ENCODE results near the gene PMEPA1. TPM values are rescaled to one million over a fixed set of nuclear protein-coding genes. Genes with fewer than 3 reads are reported as not detected.

PMEPA1 gene
- total and polyA plus RNA-seq, 2 experiments from 2014 or later: 7.3 to 15.4 TPM

DNA sequence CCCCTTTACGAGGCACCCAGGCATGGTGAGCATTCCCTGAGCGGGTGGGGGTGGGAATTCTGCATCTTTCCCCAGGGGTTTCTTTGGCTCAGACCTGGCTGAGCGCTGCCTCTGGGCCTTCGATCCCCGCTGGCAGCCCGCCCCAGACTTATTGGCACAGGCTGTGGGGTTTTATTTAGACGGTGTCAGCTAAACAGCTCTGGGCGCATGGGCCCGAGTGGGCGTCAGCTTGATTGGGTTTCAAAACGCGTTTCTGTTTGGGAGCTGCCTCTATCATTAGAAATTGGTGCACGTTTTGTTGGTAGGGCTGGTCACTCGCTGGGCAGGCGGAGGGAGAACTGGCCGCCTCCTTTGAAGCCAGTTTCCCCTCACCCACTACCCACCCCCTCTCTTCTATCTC is 21.0 kb downstream of the PMEPA1 start (continued):
- TF ChIP-seq ZNF462 (CRISPR knock-in tag; IDR thresholded peaks at IDR 0.05) (no peak), EZH2 (IDR thresholded peaks at IDR 0.05; ENCODE audit: low read depth, unreplicated experiment) (no peak), ZNF114 (CRISPR knock-in tag; IDR thresholded peaks at IDR 0.05) (no peak), EZH2phosphoT487 (IDR thresholded peaks at IDR 0.05; ENCODE audit: unreplicated experiment) (no peak), JUNB (IDR thresholded peaks at IDR 0.05; ENCODE audit: unreplicated experiment) (no peak)

DNA sequence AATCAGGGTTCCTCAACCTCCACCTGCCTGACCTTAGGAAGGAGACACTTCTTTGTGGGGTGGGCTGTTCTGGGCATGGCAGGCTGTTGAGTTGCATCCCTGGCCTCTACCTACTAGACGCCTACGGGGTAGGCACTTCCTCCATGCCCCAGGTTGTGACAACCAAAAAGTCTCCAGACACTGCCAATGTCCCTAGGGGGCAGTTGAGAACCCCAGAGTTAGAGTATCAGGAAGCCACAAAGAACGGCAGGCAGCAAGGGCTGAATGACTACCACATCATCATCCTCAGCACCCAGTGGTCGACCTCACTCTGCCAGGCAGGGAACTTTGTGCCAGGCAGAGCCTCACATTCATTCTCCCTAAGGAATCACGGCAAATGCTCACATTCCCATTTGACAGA is 21.5 kb downstream of the PMEPA1 start:
- no peak overlapping the region for H3K27ac Mint-ChIP-seq
- Histone ChIP-seq H3K27me3 (ENCODE audit: insufficient read depth) (no peaks in the 10 kb centered on the region), H3K27ac (ENCODE audit: low read depth) (no peak overlapping the region), H3F3A (replicated peaks; ENCODE audit: low read depth) (no peaks in the 10 kb centered on the region), H3K4me1 (ENCODE audit: insufficient read depth) (peaks cover 52% of the 10 kb centered on the region), H4K20me1 (replicated peaks; ENCODE audit: insufficient read depth) (peaks cover 20% of the 10 kb centered on the region), H3K36me3 (ENCODE audit: insufficient read depth) (no peaks in the 10 kb centered on the region), H2AFZ (no peak overlapping the region), H3K4me3 (no peak overlapping the region), H3K4me2 (no peak overlapping the region), H3K9me2 (ENCODE audit: insufficient read depth) (no peaks in the 10 kb centered on the region), H3K79me2 (replicated peaks; ENCODE audit: insufficient read depth) (peaks cover 97% of the 10 kb centered on the region)
- H3K36me3 Mint-ChIP-seq (ENCODE audit: low read depth): no peaks in the 10 kb centered on the region; the same call in 1 of the 3 replicates
- H3K4me3 Mint-ChIP-seq: no peak overlapping the region
- peaks cover 73% of the 10 kb centered on the region for H3K4me1 Mint-ChIP-seq
- no peaks in the 10 kb centered on the region; the same call in 2 of the 3 replicates for H3K9me3 Mint-ChIP-seq
- no peak for DNase-seq (ENCODE audit: low spot score)
- H3K27me3 Mint-ChIP-seq (ENCODE audit: insufficient read depth, low read depth, poor library complexity): peaks cover 10% of the 10 kb centered on the region
- ATAC-seq: no peak
- no peak for TF ChIP-seq REST (IDR thresholded peaks at IDR 0.05; ENCODE audit: unreplicated experiment)
- TF ChIP-seq, protein P1, sequence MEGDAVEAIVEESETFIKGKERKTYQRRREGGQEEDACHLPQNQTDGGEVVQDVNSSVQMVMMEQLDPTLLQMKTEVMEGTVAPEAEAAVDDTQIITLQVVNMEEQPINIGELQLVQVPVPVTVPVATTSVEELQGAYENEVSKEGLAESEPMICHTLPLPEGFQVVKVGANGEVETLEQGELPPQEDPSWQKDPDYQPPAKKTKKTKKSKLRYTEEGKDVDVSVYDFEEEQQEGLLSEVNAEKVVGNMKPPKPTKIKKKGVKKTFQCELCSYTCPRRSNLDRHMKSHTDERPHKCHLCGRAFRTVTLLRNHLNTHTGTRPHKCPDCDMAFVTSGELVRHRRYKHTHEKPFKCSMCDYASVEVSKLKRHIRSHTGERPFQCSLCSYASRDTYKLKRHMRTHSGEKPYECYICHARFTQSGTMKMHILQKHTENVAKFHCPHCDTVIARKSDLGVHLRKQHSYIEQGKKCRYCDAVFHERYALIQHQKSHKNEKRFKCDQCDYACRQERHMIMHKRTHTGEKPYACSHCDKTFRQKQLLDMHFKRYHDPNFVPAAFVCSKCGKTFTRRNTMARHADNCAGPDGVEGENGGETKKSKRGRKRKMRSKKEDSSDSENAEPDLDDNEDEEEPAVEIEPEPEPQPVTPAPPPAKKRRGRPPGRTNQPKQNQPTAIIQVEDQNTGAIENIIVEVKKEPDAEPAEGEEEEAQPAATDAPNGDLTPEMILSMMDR (conservative IDR thresholded peaks at IDR 0.05; ENCODE audit: low read depth in 2 of 2): no peak
- TF ChIP-seq, protein P2, sequence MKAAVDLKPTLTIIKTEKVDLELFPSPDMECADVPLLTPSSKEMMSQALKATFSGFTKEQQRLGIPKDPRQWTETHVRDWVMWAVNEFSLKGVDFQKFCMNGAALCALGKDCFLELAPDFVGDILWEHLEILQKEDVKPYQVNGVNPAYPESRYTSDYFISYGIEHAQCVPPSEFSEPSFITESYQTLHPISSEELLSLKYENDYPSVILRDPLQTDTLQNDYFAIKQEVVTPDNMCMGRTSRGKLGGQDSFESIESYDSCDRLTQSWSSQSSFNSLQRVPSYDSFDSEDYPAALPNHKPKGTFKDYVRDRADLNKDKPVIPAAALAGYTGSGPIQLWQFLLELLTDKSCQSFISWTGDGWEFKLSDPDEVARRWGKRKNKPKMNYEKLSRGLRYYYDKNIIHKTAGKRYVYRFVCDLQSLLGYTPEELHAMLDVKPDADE (IDR thresholded peaks at IDR 0.05): no peak
- no peak for TF ChIP-seq EZH2phosphoT487 (IDR thresholded peaks at IDR 0.05; ENCODE audit: unreplicated experiment)
- no peak for TF ChIP-seq POLR2AphosphoS5 (IDR thresholded peaks at IDR 0.05; ENCODE audit: low read depth)
- TF ChIP-seq ZNF114 (CRISPR knock-in tag; IDR thresholded peaks at IDR 0.05): no peak

Measured in GM23338 (cell line).